Trophoblast cell (in vitro differentiated cells and primary cell): ENCODE results near the gene THOP1.

Experiments
- DNase-seq, 2 donors: peaks; one replicate each; pipeline ENCODE4 v3.0.0-alpha.2; 2016
- H2AFZ ChIP-seq: 2 replicates; pipeline ENCODE4 v1.6.1; 2013; ENCODE audit warnings: low read length, moderate library complexity, mild to moderate bottlenecking; ENCODE audit not compliant: insufficient read depth, poor library complexity
- H2AK5ac ChIP-seq: 2 replicates; pipeline ENCODE4 v1.6.1; 2013; ENCODE audit warnings: mild to moderate bottlenecking, low read length
- H2BK120ac ChIP-seq: 2 replicates; pipeline ENCODE4 v1.6.1; 2013; ENCODE audit warnings: low read length, mild to moderate bottlenecking, moderate library complexity; ENCODE audit not compliant: insufficient read depth, poor library complexity
- H2BK12ac ChIP-seq: 2 replicates; pipeline ENCODE4 v1.6.1; 2013; ENCODE audit warnings: mild to moderate bottlenecking, low read length, moderate library complexity
- H2BK5ac ChIP-seq: 2 replicates; pipeline ENCODE4 v1.6.1; 2013; ENCODE audit warnings: low read length, low read depth, moderate library complexity, mild to moderate bottlenecking; ENCODE audit not compliant: poor library complexity
- H3K14ac ChIP-seq: 2 replicates; pipeline ENCODE4 v1.6.1; 2013; ENCODE audit warnings: mild to moderate bottlenecking, low read length
- H3K18ac ChIP-seq: 2 replicates; pipeline ENCODE4 v1.6.1; 2013; ENCODE audit warnings: mild to moderate bottlenecking, low read length
- H3K23ac ChIP-seq: 2 replicates; pipeline ENCODE4 v1.6.1; 2013; ENCODE audit warnings: low read length
- H3K27ac ChIP-seq: 2 replicates; pipeline ENCODE4 v1.5.1; 2013; ENCODE audit warnings: low read depth, mild to moderate bottlenecking, inconsistent platforms, low read length, moderate library complexity
- H3K27me3 ChIP-seq: 2 replicates; pipeline ENCODE4 v1.6.1; 2013; ENCODE audit warnings: inconsistent platforms, mild to moderate bottlenecking, low read length, moderate library complexity; ENCODE audit not compliant: insufficient read depth
- H3K36me3 ChIP-seq, 2 experiments: 1 replicate in 1 of 2; 2 replicates in 1 of 2; pipeline ENCODE4 v1.6.1; 2013; ENCODE audit warnings: low read length in 2 of 2, mild to moderate bottlenecking in 2 of 2, moderate library complexity in 1 of 2; ENCODE audit not compliant: insufficient read depth in 2 of 2, control insufficient read depth in 1 of 2
- H3K4ac ChIP-seq: 2 replicates; pipeline ENCODE4 v1.6.1; 2013; ENCODE audit warnings: low read depth, mild to moderate bottlenecking, low read length, moderate library complexity
- H3K4me1 ChIP-seq, 2 experiments: 1 replicate in 1 of 2; 2 replicates in 1 of 2; pipeline ENCODE4 v1.6.1; 2013; ENCODE audit warnings: low read length in 2 of 2, mild to moderate bottlenecking in 2 of 2, moderate library complexity in 1 of 2; ENCODE audit not compliant: insufficient read depth in 2 of 2, control insufficient read depth in 1 of 2
- H3K4me2 ChIP-seq: 2 replicates; pipeline ENCODE4 v1.6.1; 2013; ENCODE audit warnings: inconsistent platforms, mild to moderate bottlenecking, low read length, moderate library complexity
- H3K4me3 ChIP-seq: 2 replicates; pipeline ENCODE4 v1.5.1; 2013; ENCODE audit warnings: mild to moderate bottlenecking, low read depth, low read length, inconsistent platforms
- H3K79me1 ChIP-seq: one replicate; pipeline ENCODE4 v1.6.1; 2013; ENCODE audit warnings: low read length
- H3K79me2 ChIP-seq: 2 replicates; pipeline ENCODE4 v1.6.1; 2013; ENCODE audit warnings: low read length, mild to moderate bottlenecking; ENCODE audit not compliant: control insufficient read depth, insufficient read depth, poor library complexity
- H3K9ac ChIP-seq: 2 replicates; pipeline ENCODE4 v1.6.1; 2013; ENCODE audit warnings: mild to moderate bottlenecking, low read length
- H3K9me3 ChIP-seq: 2 replicates; pipeline ENCODE4 v1.6.1; 2013; ENCODE audit warnings: low read depth, mild to moderate bottlenecking, control low read depth, inconsistent platforms, low read length; ENCODE audit not compliant: insufficient read depth
- H4K12ac ChIP-seq: 2 replicates; pipeline ENCODE4 v1.6.1; 2013; ENCODE audit warnings: low read depth, mild to moderate bottlenecking, low read length, moderate library complexity
- H4K8ac ChIP-seq: 2 replicates; pipeline ENCODE4 v1.6.1; 2013; ENCODE audit warnings: low read depth, mild to moderate bottlenecking, low read length, moderate library complexity
- H4K91ac ChIP-seq: one replicate; pipeline ENCODE4 v1.6.1; 2013; ENCODE audit warnings: low read depth, mild to moderate bottlenecking, low read length, moderate library complexity
- WGBS: extraction: QIAGEN DNeasy Blood & Tissue Kit; methylation state at CpG from one replicate; pipeline ENCODE4 v1.1.7; 2013; ENCODE audit warnings: missing lambda C conversion rate; ENCODE audit not compliant: insufficient read length, insufficient coverage; ENCODE audit errors: extremely low coverage; 5-methylcytosine and 5-hydroxymethylcytosine counted together

Gene THOP1

DNA sequence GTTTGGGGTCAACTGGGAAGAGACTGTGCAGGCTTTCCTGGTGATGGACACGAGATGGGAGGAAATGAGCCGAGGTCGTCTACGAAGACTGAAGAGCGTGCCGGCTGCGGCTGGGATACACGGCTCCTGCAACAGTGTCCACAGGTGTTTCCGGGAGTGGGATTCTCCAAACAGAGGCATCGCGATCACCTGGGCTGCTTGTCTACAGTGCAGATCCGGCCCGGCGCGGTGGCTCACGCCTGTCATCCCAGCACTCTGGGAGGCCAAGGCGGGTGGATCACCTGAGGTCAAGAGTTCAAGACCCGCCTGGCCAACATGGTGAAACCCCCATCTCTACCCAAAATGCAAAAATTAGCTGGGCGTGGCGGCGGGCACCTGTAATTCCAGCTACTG, 33.9 kb upstream of the THOP1 start:
- Histone ChIP-seq H2BK120ac (no peak overlapping the region), H4K91ac (no peak overlapping the region), H3K9me3 (peaks cover 4% of the 10 kb centered on the region), H3K4me3 (no peak overlapping the region), H4K12ac (no peak overlapping the region), H3K36me3 (peaks cover 34 to 35% of the 10 kb centered on the region in 2 experiments), H3K27ac (no peak overlapping the region), H3K79me2 (no peaks in the 10 kb centered on the region), H3K18ac (no peak overlapping the region), H2AK5ac (no peak overlapping the region), H2BK5ac (no peak overlapping the region), H3K9ac (no peak overlapping the region), H3K4ac (no peak overlapping the region), H3K14ac (no peak overlapping the region), H3K4me2 (no peak overlapping the region), H2BK12ac (no peak overlapping the region), H3K4me1 (no peaks in the 10 kb centered on the region), H3K79me1 (no peaks in the 10 kb centered on the region), H4K8ac (no peak overlapping the region), H3K23ac (no peak overlapping the region), H2AFZ (no peak overlapping the region), H3K27me3 (no peaks in the 10 kb centered on the region)
- WGBS, result no CpG with 5 or more reads among the region's 21 CpGs
- no peak for DNase-seq

DNA sequence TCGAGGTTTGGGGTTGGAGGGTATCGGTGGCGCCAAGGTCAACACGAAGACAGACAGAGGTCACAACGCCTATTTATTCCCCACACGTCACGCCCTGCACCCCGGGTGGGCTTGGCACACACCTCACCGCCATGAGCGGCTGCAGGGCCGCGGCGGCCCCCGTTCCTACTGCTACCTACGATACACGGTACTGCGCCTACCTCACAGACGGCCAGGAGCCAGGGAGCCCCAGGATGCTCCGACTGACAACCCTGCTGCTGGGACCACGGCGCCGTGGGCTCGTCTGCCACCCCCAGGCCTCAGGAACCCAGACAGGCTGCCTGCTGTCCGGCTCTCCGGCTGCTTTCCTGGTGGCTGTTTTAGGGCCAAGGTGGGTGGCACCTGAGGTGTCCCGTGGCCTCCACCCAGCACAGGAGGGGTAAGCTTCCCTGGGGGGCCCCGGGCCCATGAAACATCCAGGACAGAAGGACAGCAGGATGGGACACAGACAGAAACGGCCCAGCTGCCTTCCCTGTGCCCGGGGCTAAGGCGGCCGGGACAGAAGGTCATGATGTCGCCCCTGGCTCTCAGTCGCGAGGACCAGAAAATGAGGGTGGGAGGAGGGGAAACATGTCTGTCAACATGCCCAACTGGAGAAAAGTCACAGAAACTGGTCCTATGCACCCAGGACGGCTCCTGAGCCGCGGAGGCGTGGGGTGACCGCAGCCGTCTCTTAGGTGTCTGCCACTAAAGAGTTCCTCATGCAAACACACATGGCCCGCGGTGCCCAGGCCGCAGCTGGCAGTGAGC, 30.4 kb upstream of the THOP1 start:
- Histone ChIP-seq H2AFZ (no peak overlapping the region), H3K4me2 (no peak overlapping the region), H3K27me3 (no peaks in the 10 kb centered on the region), H3K4me3 (no peak overlapping the region), H3K27ac (no peak overlapping the region), H4K12ac (no peak overlapping the region), H3K4ac (no peak overlapping the region), H3K23ac (no peak overlapping the region), H3K9ac (no peak overlapping the region), H3K79me1 (no peaks in the 10 kb centered on the region), H4K91ac (no peak overlapping the region), H3K14ac (no peak overlapping the region), H2BK5ac (no peak overlapping the region), H3K4me1 (no peaks in the 10 kb centered on the region), H3K79me2 (no peaks in the 10 kb centered on the region), H3K18ac (no peak overlapping the region), H3K9me3 (peaks cover 6% of the 10 kb centered on the region), H2BK120ac (no peak overlapping the region), H2BK12ac (no peak overlapping the region), H3K36me3 (peaks cover 61 to 64% of the 10 kb centered on the region in 2 experiments), H4K8ac (no peak overlapping the region), H2AK5ac (no peak overlapping the region)
- DNase-seq, result no peak
- WGBS, result no CpG with 5 or more reads among the region's 43 CpGs

DNA sequence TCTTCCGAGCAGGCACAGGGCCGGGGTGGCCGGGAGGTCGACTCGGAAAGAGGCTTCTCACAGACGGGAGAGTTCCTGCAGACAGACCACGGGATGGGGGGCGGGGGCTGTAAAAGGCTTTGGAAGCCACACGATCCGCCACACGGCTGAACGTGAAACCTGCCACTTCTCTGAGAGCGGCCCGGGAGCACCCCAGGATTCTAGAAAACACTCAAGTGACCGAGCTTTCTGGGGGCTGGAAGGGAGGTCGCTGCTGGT, 29.9 kb upstream of the THOP1 start:
- WGBS, result no CpG with 5 or more reads among the region's 16 CpGs
- Histone ChIP-seq H3K27ac (no peak overlapping the region), H3K9ac (no peak overlapping the region), H3K4me2 (no peak overlapping the region), H2AFZ (no peak overlapping the region), H3K79me1 (no peaks in the 10 kb centered on the region), H4K12ac (no peak overlapping the region), H3K9me3 (peaks cover 6% of the 10 kb centered on the region), H2BK12ac (no peak overlapping the region), H3K4me1 (no peaks in the 10 kb centered on the region), H3K4me3 (no peak overlapping the region), H2BK5ac (no peak overlapping the region), H3K23ac (no peak overlapping the region), H2BK120ac (no peak overlapping the region), H3K79me2 (no peaks in the 10 kb centered on the region), H3K4ac (no peak overlapping the region), H4K8ac (no peak overlapping the region), H3K18ac (no peak overlapping the region), H3K36me3 (peaks cover 64 to 67% of the 10 kb centered on the region in 2 experiments), H2AK5ac (no peak overlapping the region), H3K27me3 (no peaks in the 10 kb centered on the region), H4K91ac (no peak overlapping the region), H3K14ac (no peak overlapping the region)
- no peak for DNase-seq

DNA sequence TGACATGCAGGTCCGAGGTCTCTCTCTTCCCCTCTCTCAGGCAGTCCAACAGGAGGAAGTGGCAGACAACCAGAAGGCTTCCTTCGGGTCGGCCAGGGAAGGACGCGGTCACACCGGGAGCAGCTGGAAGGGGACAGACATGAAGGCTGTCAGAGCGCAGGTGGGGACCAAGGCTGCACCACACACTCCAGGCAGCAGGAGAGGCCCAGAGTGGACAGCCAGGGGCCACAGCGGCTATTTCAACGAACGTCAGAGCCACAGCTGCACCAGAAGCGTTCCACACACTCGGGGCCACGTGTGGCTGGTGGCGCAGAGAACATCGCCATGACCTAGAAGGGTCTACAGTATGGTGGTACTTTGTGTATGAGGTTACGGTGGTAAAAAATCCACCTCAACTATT, 29.5 kb upstream of the THOP1 start:
- peaks cover 69 to 71% of the 10 kb centered on the region in 2 experiments for H3K36me3 ChIP-seq
- H3K9me3 ChIP-seq, result peaks cover 6% of the 10 kb centered on the region
- H2AK5ac ChIP-seq, result no peak overlapping the region
- no peak overlapping the region for H3K27ac ChIP-seq
- no peak overlapping the region for H3K9ac ChIP-seq
- DNase-seq, result no peak
- H3K4me1 ChIP-seq, result no peaks in the 10 kb centered on the region
- H2BK5ac ChIP-seq, result no peak overlapping the region
- no peak overlapping the region for H4K8ac ChIP-seq
- H3K4me2 ChIP-seq, result no peak overlapping the region
- no peak overlapping the region for H3K23ac ChIP-seq
- no peaks in the 10 kb centered on the region for H3K27me3 ChIP-seq
- H3K4me3 ChIP-seq, result no peak overlapping the region
- no peak overlapping the region for H2BK120ac ChIP-seq
- H3K14ac ChIP-seq, result no peak overlapping the region
- no peaks in the 10 kb centered on the region for H3K79me1 ChIP-seq
- H3K4ac ChIP-seq, result no peak overlapping the region
- H2AFZ ChIP-seq, result no peak overlapping the region
- H3K79me2 ChIP-seq, result no peaks in the 10 kb centered on the region
- no peak overlapping the region for H2BK12ac ChIP-seq
- no peak overlapping the region for H4K91ac ChIP-seq
- WGBS, result no CpG with 5 or more reads among the region's 16 CpGs
- H4K12ac ChIP-seq, result no peak overlapping the region
- H3K18ac ChIP-seq, result no peak overlapping the region
